GM20000 (cell line): ENCODE results near the gene EFCAB8.
"Not testable (repeated sequence)": the region's sequence is repeated elsewhere in the genome, so short reads cannot be mapped to it uniquely, and the experiment has no call there.

Experiments used
- DNase-seq: peaks from one replicate; pipeline ENCODE4 v3.0.0; 2012; ENCODE audit warnings: low spot score
- CTCF ChIP-seq: IDR thresholded peaks from 2 replicates; pipeline ENCODE4 v1.5.1; 2012; ENCODE audit warnings: mild to moderate bottlenecking, control low read depth; ENCODE audit errors: extremely low read depth, missing control alignments

The EFCAB8 gene

DNA sequence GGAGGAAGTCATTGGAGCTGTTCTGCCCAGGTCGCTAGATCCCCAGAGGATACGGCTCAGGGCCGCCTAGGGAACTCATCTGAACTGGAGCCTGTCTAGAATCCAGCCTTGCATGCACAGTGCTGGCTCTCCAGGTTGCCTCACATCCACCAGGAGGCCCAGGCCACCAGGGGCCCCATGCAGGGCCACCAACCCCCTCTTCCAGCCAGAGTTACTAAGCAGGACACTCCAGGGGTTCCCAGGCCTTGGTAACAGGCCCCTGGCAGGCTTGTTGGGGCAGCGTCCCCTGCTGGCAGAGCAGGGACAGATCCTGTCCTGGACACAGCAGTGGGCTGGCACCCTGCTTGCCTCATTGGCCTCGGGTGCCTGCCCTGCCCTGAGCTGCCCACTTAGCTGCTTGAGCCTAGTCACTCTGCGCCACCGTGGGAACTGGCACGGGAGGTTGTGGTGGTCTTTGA lies 35.3 kb downstream of the EFCAB8 start:
- peak; percentile 30 for DNase-seq
- peak; percentile 42 for TF ChIP-seq CTCF

DNA sequence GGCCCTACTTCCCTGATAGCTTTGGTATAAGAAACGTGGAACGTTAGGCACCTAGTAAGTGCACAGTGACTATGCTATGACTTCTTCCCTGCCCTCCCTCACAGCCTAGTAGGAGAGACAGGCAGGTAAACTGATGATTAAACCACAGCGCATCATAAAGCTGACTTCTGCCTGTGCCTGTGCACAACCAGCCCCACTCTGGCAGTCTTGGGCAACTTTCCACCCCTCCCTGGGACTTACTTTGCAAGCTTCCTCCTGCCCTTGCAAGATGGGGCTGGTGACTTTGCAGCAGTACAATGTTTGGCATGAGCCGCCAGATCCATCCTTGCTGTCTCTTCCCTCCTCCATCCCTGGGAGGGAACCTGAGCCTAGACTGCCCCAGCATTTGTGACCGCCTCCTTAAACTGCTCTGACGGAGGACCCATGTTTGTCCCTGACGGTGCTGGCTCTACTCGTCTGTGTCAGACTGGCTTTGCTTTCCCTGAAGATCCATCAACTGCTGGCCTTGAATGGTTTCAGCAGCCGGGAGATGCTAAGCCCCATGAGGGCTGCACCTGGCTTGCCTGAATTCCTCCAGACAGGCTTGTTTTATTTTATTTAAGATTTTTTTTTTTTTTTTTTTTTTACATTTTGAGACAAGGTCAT lies 36.1 kb downstream of the EFCAB8 start:
- DNase-seq: no peak
- no peak for TF ChIP-seq CTCF

GRCh38 chr20:32896521-32897280 lies 38.0 kb downstream of the EFCAB8 start:
- TF ChIP-seq CTCF: no peak
- no peak for DNase-seq

DNA sequence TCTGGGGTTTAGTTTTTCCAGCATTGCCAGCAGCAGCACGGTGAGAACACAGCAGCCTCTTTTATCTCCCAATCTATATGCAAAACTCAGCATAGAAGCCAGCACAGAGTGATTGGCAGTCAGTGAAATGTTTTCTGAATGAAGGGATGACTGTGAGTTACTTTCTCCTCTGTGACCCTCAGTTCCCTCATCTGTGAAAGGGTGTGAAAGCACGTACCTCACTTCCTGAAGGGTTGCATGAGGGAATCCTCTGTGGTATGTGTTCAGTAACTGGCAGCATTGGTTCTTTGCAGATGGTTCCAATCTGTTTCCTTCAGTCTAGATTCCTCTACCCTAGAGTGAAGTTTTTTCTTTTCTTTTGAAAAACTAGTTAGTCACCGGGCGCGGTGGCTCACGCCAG lies 40.0 kb downstream of the EFCAB8 start:
- no peak for DNase-seq
- no peak for TF ChIP-seq CTCF

- peak; percentile 71 for DNase-seq
Measured at GRCh38 chr20:32902456-32903420, 44.0 kb downstream of the EFCAB8 start.

DNA sequence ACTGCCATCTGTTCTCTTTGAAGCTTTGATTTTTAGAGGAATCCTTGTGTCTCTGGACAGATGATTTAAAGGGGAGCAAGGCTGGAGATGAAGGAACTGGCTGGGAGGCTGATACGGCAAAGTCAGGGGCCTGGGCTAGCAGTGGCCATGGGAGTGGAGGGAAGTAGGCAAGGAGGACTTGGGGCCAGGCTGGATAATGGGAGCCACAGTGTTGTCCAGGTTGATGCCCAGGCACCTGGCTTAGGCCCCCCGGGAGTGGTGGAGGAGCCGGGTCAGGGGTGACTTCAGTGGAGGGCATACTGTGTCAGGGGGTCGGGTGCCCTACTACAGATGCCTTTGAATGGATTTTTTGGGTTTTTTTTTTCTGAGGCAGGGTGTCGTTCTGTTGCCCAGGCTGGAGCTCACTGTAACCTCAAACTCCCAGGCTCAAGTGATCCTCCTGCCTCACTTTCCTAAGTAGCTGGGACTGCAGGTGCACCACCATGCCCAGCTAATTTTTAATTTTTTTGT lies 45.0 kb downstream of the EFCAB8 start:
- DNase-seq: no peak
- TF ChIP-seq CTCF: no peak

More at GRCh38 chr20:32902456-32903420, 44.0 kb downstream of the EFCAB8 start:
- TF ChIP-seq CTCF: peak; percentile 95

GRCh38 chr20:32904678-32905077 lies 46.0 kb downstream of the EFCAB8 start:
- not testable (repeated sequence) for DNase-seq
